NCI-H1694 (cell line): ENCODE measurements around the gene ABCA5.
"Not testable (repeated sequence)": the region's sequence is repeated elsewhere in the genome, so short reads cannot be mapped to it uniquely, and the experiment has no call there.

ENCODE experiments used
- DNase-seq: peaks from one replicate; lab custom pipeline; 2025; lab: John Stamatoyannopoulos, UW

ABCA5 gene

DNA sequence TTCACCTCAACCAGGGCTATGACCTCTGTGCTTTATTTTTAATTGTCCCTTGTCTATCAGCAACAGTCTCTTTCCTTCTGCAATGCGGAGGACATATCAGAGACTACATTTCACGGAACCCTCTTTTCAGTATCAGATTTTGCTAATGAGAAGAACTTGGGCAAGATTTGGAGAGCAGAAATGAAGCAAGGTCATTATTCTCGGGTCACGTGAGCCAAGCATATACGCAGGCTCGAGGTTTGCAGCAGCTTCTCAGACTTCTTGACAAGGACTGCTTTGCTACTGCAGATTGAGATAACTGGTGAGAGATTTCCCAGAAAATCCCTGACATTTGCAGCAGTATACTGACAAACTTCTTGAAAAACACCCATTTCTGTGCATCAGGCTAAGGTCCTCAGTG, 128.7 kb downstream of the ABCA5 start:
- DNase-seq = no peak

- DNase-seq = not testable (repeated sequence)
Measured at GRCh38 chr17:69196105-69196653, 130.8 kb downstream of the ABCA5 start.
